ENCODE data around the gene APOA1.
A peak's percentile ranks its signal among the peaks of the same experiment; 100 is the strongest.
"Not testable (repeated sequence)": the region's sequence is repeated elsewhere in the genome, so short reads cannot be mapped to it uniquely, and the experiment has no call there.

Gene APOA1

GRCh38 chr11:116811194-116811593 lies 26.2 kb downstream of the APOA1 start:
- DNase-seq, result no peak

GRCh38 chr11:116808262-116809175 lies 28.9 kb downstream of the APOA1 start:
- no peak for DNase-seq

GRCh38 chr11:116807601-116808261 lies 29.7 kb downstream of the APOA1 start:
- no peak for DNase-seq

- no peak for DNase-seq
Observed at GRCh38 chr11:116804001-116804400, 33.4 kb downstream of the APOA1 start.

GRCh38 chr11:116801662-116802061 lies 35.8 kb downstream of the APOA1 start:
- not testable (repeated sequence) for DNase-seq

GRCh38 chr11:116800610-116801009 lies 36.8 kb downstream of the APOA1 start:
- DNase-seq, result no peak

GRCh38 chr11:116798368-116798767 lies 39.1 kb downstream of the APOA1 start:
- DNase-seq, result no peak

- DNase-seq, result no peak
Observed at GRCh38 chr11:116797816-116798215, 39.6 kb downstream of the APOA1 start.

- DNase-seq, result no peak
Observed at GRCh38 chr11:116796548-116796947, 40.9 kb downstream of the APOA1 start.

GRCh38 chr11:116794851-116795250 lies 42.6 kb downstream of the APOA1 start:
- no peak for DNase-seq

- no peak for DNase-seq
Observed at GRCh38 chr11:116793772-116794097, 43.7 kb downstream of the APOA1 start.

GRCh38 chr11:116792869-116793771 lies 44.3 kb downstream of the APOA1 start:
- DNase-seq, result no peak

GRCh38 chr11:116792144-116792868 lies 45.1 kb downstream of the APOA1 start:
- DNase-seq, result no peak

GRCh38 chr11:116791813-116792143 lies 45.6 kb downstream of the APOA1 start, which contains the start of gene APOA5:
Gene APOA5 (minus strand): TSS chr11:116791879. CDS start chr11:116791860, 19 bp downstream.
- no peak for DNase-seq

GRCh38 chr11:116791002-116791812 lies 46.2 kb downstream of the APOA1 start:
- DNase-seq, result peak; percentile 80

- no peak for DNase-seq
Observed at GRCh38 chr11:116790167-116791001, 47.0 kb downstream of the APOA1 start.

GRCh38 chr11:116788975-116789374 lies 48.4 kb downstream of the APOA1 start:
- no peak for DNase-seq

GRCh38 chr11:116788534-116788933 lies 48.9 kb downstream of the APOA1 start:
- no peak for DNase-seq

GRCh38 chr11:116787786-116788486 lies 49.5 kb downstream of the APOA1 start, which contains the start of gene ZPR1:
Gene ZPR1 (minus strand): TSS chr11:116788023. CDS start chr11:116787990, 33 bp downstream.
- DNase-seq, result peak; percentile 86

- no peak for DNase-seq
Observed at GRCh38 chr11:116787436-116787785, 50.0 kb downstream of the APOA1 start.

Data from midbrain (tissue), 1 donor.